Mucosa of descending colon (tissue), 3 donors: ENCODE data around the gene TTBK1. TPM values are rescaled to one million over a fixed set of nuclear protein-coding genes. Genes with fewer than 3 reads are reported as not detected.
A peak's percentile ranks its signal among the peaks of the same experiment; 100 is the strongest.

Source experiments
- ATAC-seq: fragments of 200-7000 bp; cut with Tn5 transposase; one replicate; pipeline ENCODE4 v1.9.1; 2020; ENCODE audit warnings: mild to moderate bottlenecking, moderate library complexity
- DNase-seq, 3 donors: peaks; one replicate each; pipeline ENCODE4 v3.0.0-alpha.2; 2020
- H3K36me3 ChIP-seq: fragments of 200-600 bp; one replicate; pipeline ENCODE4 v1.8.0; 2021; ENCODE audit warnings: low read depth, mild to moderate bottlenecking
- H3K4me1 ChIP-seq: fragments of 200-600 bp; one replicate; pipeline ENCODE4 v1.8.0; 2021; ENCODE audit warnings: low read depth, mild to moderate bottlenecking
- H3K4me3 ChIP-seq: fragments of 200-600 bp; one replicate; pipeline ENCODE4 v1.8.0; 2021; ENCODE audit warnings: mild to moderate bottlenecking
- H3K9me3 ChIP-seq: fragments of 200-600 bp; one replicate; pipeline ENCODE4 v1.8.0; 2021; ENCODE audit warnings: mild to moderate bottlenecking
- intact Hi-C, 2 donors: fragments of 100-400 bp; cut with DNase I in 1 of 2; cut with micrococcal nuclease in 1 of 2; formaldehyde crosslinking; loops; one replicate each; pipeline versions ENCODE4 v1.11.0 to v1.11.1; 2022; cut with DNase I, micrococcal nuclease
- total RNA-seq, 3 donors: library from RNA; stranded (reverse); fragmentation: NEBNext Ultra II Directional in 2 of 3; extraction: Animal tissue kit (Norgen Biotek cat#: 25700) in 2 of 3; gene quantifications; one replicate each; pipeline versions ENCODE4 v1.2.1 to v1.2.4, GENCODE V29; 2021 to 2023
- TF ChIP-seq, protein P1 (sequence below): fragments of 200-600 bp; IDR thresholded peaks from one replicate; pipeline ENCODE4 v1.8.0; 2022; ENCODE audit warnings: antibody characterized with exemption, mild to moderate bottlenecking
- donor health status: DM: no; HTN: no; CAD: no; lungs with moderate emphysema.
- donor health status: DM: no; HTN: no; CAD: no.
- donor health status: DM: no; HTN: yes; CAD: no.

Gene TTBK1
- total RNA-seq, 3 donors from 2014 or later = 0.24 to 0.95 (median 0.93) TPM

DNA sequence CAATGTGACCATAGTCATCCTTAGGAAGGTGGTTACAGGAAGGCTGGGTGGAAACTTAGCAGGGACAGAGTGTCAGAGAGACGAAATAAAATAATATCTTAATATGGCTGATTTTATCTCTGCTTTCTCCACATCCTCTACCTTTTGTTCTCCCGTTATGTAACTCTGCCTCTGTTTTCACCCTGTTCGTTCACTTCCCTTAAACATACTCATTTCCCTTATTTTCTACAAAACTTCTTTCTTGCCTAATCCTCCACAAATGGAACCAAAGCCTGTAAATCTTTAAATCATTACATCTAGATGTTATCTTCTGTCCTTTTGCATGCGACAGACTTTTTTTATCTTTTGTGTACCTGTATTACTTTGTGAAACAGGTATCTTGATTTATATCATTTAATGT, 88.6 kb downstream of the TTBK1 start:
- TF ChIP-seq, protein P1, sequence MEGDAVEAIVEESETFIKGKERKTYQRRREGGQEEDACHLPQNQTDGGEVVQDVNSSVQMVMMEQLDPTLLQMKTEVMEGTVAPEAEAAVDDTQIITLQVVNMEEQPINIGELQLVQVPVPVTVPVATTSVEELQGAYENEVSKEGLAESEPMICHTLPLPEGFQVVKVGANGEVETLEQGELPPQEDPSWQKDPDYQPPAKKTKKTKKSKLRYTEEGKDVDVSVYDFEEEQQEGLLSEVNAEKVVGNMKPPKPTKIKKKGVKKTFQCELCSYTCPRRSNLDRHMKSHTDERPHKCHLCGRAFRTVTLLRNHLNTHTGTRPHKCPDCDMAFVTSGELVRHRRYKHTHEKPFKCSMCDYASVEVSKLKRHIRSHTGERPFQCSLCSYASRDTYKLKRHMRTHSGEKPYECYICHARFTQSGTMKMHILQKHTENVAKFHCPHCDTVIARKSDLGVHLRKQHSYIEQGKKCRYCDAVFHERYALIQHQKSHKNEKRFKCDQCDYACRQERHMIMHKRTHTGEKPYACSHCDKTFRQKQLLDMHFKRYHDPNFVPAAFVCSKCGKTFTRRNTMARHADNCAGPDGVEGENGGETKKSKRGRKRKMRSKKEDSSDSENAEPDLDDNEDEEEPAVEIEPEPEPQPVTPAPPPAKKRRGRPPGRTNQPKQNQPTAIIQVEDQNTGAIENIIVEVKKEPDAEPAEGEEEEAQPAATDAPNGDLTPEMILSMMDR = no peak
- no peak for ATAC-seq
- Histone ChIP-seq H3K4me3 (no peak overlapping the region), H3K9me3 (no peaks in the 10 kb centered on the region), H3K4me1 (peaks cover 7% of the 10 kb centered on the region), H3K36me3 (no peaks in the 10 kb centered on the region)
- intact Hi-C loops = loop anchor here in 1 of 2 donors (10.0 kb wide), 1 partner anchor 67 kb away; no protein-coding TSS in a partner anchor
- DNase-seq = no peak

DNA sequence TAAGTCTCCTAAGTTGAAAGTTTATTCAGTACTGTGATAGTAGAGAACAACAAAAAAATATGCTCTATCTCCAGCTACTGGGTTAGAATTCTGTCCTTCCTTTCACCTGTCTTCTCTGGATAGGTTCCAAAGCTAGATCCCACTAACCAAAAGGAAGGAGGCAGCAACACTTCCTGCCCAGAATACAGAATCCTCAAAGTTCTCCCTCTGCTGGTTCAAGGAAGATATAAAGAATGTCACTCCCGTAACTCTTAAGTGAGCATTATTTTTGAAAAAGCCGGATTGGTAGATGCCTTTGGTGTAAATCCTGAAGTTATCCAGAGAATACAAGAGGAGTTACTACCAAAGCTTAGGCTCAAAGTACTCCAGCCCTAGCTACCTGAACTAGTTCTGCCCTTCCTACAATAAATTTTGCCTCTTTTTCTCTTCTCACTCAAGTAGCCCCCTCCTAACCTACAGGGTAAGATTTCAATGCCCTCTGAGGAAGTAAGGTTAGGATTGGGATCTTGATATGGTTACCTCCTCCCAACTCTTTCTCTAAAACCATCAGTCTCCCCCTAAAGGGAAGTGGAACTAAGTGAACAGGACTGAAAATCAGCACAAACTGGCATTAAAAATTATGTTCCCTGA, 91.3 kb downstream of the TTBK1 start:
- Histone ChIP-seq H3K9me3 (no peaks in the 10 kb centered on the region), H3K4me1 (peaks cover 7% of the 10 kb centered on the region), H3K4me3 (no peak overlapping the region), H3K36me3 (no peaks in the 10 kb centered on the region)
- intact Hi-C loops = loop anchor here (5.0 to 10.0 kb wide), 2 partner anchors 70 to 72 kb away; no protein-coding TSS in a partner anchor
- ATAC-seq (peak; percentile 82), DNase-seq (peak in 1 of 3 donors; percentile 20)
- TF ChIP-seq, protein P1 = peak; percentile 26

DNA sequence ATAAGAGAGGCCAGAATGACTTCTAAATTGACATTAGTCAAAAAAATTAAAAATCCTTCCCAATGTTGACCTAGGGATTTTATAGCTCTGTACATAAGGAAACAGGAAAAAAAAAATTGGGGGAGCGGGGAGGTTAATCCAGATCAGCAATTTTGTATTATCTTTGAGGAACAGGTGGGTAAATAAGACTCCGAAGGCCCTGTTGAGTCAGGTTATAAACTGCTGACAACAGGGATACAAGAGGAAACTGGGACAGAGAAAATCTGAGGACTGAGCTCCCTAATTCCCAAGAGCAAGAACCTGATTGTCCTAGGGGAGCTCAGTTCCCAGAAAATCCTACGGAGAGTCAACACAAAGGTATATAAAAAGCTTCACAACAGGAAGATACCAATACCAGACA, 92.2 kb downstream of the TTBK1 start:
- ATAC-seq (peak; percentile 90), DNase-seq (peak in 1 of 3 donors; percentile 12)
- no peak overlapping the region for H3K4me3 ChIP-seq
- TF ChIP-seq, protein P1 = no peak
- H3K4me1 ChIP-seq = peaks cover 7% of the 10 kb centered on the region
- H3K9me3 ChIP-seq = no peaks in the 10 kb centered on the region
- no peaks in the 10 kb centered on the region for H3K36me3 ChIP-seq
- intact Hi-C loops = loop anchor here (5.0 to 10.0 kb wide), 2 partner anchors 71 to 73 kb away; no protein-coding TSS in a partner anchor

DNA sequence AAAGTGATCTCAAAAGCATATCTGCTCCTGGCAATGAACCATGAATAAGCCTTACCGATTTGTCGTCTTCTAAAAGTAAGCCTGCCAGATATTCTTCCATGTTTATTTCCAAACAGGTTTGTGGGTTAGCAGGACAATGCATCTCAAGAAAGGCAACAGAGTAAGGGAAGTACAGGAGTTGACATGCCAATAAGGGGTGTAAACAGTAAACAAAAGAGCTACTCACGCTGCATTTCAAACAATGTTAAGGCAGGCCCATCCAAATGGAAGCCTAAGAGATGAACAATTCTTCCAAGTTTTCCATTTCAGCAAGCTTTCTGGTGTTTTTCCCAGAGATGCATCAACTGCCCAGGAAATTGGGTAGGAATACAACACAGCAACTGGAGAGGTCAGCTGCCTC, 93.1 kb downstream of the TTBK1 start:
- TF ChIP-seq, protein P1 = no peak
- H3K36me3 ChIP-seq = no peaks in the 10 kb centered on the region
- ATAC-seq (no peak), DNase-seq (no peak)
- H3K4me1 ChIP-seq = peaks cover 7% of the 10 kb centered on the region
- intact Hi-C loops = loop anchor here (5.0 to 10.0 kb wide), 2 partner anchors 72 to 74 kb away; no protein-coding TSS in a partner anchor
- no peaks in the 10 kb centered on the region for H3K9me3 ChIP-seq
- H3K4me3 ChIP-seq = no peak overlapping the region

Other genes starting within 250 kb of the TTBK1 start
- 10 to 100 TPM; 38.0 to 47.4 (median 39.1) TPM for gene MEA1, start 229.5 kb upstream of the TTBK1 start, total RNA-seq
- 10 to 100 TPM; 53.4 to 84.1 (median 57.3) TPM for gene KLHDC3, start 229.2 kb upstream of the TTBK1 start, total RNA-seq
- gene RRP36, start 221.9 kb upstream of the TTBK1 start, total RNA-seq = 10 to 100 TPM; 31.4 to 40.0 (median 37.1) TPM
- 10 to 100 TPM; 15.1 to 16.2 (median 15.3) TPM for gene CUL7, start 189.6 kb upstream of the TTBK1 start, total RNA-seq
- 10 to 100 TPM; 58.7 to 82.8 (median 75.2) TPM for gene MRPL2, start 184.0 kb upstream of the TTBK1 start, total RNA-seq
- 100 to 1,000 TPM in 1 of 3 donors, 10 to 100 TPM in 2; 69.1 to 144 (median 99.1) TPM for gene KLC4, start 183.8 kb upstream of the TTBK1 start, total RNA-seq
- 10 to 100 TPM in 1 of 3 donors, 1 to 10 TPM in 2; 8.3 to 12.9 (median 9.4) TPM for gene PTK7, start 167.2 kb upstream of the TTBK1 start, total RNA-seq
- 10 to 100 TPM; 19.5 to 87.1 (median 26.3) TPM for gene SRF, start 72.2 kb upstream of the TTBK1 start, total RNA-seq
- 10 to 100 TPM; 35.9 to 46.9 (median 44.3) TPM for gene CUL9, start 61.3 kb upstream of the TTBK1 start, total RNA-seq
- gene DNPH1, start 14.0 kb upstream of the TTBK1 start, total RNA-seq = 10 to 100 TPM; 42.7 to 69.0 (median 45.7) TPM
- gene SLC22A7, start 54.8 kb downstream of the TTBK1 start, total RNA-seq = under 1 TPM in 1 of 3 donors, not detected in 2; 0.32 TPM
- 1 to 10 TPM in 2 of 3 donors, under 1 TPM in 1; 0.77 to 1.8 (median 1.3) TPM for gene CRIP3, start 65.3 kb downstream of the TTBK1 start, total RNA-seq
- 10 to 100 TPM; 12.4 to 24.3 (median 16.9) TPM for gene ZNF318, start 126.2 kb downstream of the TTBK1 start, total RNA-seq
- gene ABCC10, start 184.1 kb downstream of the TTBK1 start, total RNA-seq = 10 to 100 TPM; 25.3 to 43.3 (median 37.4) TPM
- gene DLK2, start 212.1 kb downstream of the TTBK1 start, total RNA-seq = under 1 TPM in 1 of 3 donors, not detected in 2; 0.47 TPM
- 10 to 100 TPM; 20.8 to 33.8 (median 26.3) TPM for gene TJAP1, start 234.1 kb downstream of the TTBK1 start, total RNA-seq